Measurements from ENCODE around the gene CYTH1.

DNA sequence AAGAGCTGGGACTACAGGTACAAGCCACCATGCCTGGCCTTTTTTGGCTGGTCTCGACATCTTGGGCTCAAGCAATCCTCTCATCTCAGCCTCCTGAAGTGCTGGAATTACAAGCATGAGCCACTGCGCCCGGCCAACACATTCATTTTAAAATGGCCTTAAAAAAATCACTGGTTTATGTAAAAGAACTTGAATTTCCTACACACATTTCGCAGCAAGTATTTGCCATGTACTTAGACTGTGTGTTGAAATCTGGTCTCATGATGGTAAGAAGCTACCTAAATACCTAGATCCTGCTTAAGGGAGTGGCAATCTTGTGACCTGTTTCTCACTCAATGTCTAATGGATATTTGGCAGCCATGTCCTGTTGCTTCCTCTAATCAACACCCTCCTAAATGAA lies 8.5 kb upstream of the CYTH1 start:
- TF ChIP-seq CSDC2 (CRISPR knock-in tag; IDR thresholded peaks at IDR 0.05) (no peak), ZC3H10 (CRISPR knock-in tag; IDR thresholded peaks at IDR 0.05) (no peak), ARNTL (CRISPR knock-in tag; IDR thresholded peaks at IDR 0.05; ENCODE audit: borderline replicate concordance, low read depth) (no peak), ZNF8 (CRISPR knock-in tag; IDR thresholded peaks at IDR 0.05) (no peak)

Data from SK-N-SH treated with all-trans-retinoic acid at 6 μM for 48 hours (cell line).